GM13976 (cell line): Measurements from ENCODE around the gene TRAPPC5.

Source experiments
- DNase-seq: peaks from one replicate; pipeline ENCODE4 v3.0.0; 2012; ENCODE audit warnings: low spot score
- in situ Hi-C: fragments of 300-500 bp; cut with MboI; formaldehyde crosslinking; loops from one replicate; pipeline ENCODE4 v1.12.0; 2022; ENCODE audit warnings: low sequenced_read_pairs, mixed read lengths, inconsistent platforms; ENCODE audit not compliant: unreplicated experiment
- TF ChIP-seq, protein P1 (sequence below): IDR thresholded peaks from 2 replicates; pipeline ENCODE4 v1.5.1; 2012; ENCODE audit warnings: borderline replicate concordance, mild to moderate bottlenecking; ENCODE audit not compliant: insufficient read depth; ENCODE audit errors: extremely low read depth, missing control alignments, control extremely low read depth

The TRAPPC5 gene

GRCh38 chr19:7672522-7672921, 8.1 kb upstream of the TRAPPC5 start:
- in situ Hi-C loops: loop anchor here (25.0 kb wide), 1 partner anchor 310 kb away; no protein-coding TSS in a partner anchor
- TF ChIP-seq, protein P1, sequence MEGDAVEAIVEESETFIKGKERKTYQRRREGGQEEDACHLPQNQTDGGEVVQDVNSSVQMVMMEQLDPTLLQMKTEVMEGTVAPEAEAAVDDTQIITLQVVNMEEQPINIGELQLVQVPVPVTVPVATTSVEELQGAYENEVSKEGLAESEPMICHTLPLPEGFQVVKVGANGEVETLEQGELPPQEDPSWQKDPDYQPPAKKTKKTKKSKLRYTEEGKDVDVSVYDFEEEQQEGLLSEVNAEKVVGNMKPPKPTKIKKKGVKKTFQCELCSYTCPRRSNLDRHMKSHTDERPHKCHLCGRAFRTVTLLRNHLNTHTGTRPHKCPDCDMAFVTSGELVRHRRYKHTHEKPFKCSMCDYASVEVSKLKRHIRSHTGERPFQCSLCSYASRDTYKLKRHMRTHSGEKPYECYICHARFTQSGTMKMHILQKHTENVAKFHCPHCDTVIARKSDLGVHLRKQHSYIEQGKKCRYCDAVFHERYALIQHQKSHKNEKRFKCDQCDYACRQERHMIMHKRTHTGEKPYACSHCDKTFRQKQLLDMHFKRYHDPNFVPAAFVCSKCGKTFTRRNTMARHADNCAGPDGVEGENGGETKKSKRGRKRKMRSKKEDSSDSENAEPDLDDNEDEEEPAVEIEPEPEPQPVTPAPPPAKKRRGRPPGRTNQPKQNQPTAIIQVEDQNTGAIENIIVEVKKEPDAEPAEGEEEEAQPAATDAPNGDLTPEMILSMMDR: no peak
- no peak for DNase-seq

DNA sequence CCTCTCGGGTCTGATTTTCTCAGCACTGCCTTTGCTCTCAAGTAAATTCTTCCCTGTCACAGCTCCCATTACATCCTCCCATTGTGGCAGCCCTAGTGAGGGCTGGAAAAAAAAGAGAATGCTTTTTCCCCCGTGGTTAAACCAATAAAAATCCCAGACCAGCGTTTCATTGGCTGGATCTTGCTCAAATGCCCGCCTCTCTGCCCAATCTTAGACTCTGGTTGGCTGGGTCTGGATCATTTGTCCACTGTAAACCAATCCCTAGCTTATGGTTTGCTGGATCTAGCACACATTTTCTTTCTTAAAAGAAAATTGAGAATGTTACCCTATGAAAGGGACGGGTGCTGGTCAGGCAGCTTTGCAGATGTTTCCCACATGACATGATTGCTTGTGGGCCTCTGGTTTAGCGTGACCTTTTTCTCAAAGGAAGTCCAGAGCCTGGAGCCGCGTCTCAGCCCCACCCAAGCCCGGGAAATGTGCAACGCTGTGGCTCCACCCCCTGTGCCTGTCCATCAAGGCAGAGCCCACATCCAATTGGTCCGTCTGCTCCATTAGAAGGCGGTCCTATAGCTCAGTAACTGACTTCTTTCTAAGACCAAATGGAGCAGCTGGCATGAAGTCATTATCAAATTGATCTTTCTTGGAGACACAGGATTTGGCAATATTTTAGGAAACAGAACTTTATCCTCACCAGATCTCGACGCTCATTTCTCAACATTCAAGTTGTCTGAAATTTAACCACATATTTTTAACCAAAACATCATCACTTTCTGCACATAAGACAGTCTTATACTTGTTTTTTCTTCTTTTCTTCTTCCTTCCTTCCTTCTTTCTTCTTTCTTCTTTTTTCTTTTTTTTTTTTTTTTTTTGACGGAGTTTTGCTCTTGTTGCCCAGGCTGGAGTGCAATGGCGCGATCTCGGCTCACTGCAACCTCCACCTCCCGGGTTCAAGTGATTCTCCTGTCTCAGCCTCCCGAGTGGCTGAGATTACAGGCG, 6.3 kb upstream of the TRAPPC5 start:
- peak; percentile 64 for DNase-seq
- TF ChIP-seq, protein P1: no peak
- in situ Hi-C loops: loop anchor here (25.0 kb wide), 1 partner anchor 312 kb away; no protein-coding TSS in a partner anchor

DNA sequence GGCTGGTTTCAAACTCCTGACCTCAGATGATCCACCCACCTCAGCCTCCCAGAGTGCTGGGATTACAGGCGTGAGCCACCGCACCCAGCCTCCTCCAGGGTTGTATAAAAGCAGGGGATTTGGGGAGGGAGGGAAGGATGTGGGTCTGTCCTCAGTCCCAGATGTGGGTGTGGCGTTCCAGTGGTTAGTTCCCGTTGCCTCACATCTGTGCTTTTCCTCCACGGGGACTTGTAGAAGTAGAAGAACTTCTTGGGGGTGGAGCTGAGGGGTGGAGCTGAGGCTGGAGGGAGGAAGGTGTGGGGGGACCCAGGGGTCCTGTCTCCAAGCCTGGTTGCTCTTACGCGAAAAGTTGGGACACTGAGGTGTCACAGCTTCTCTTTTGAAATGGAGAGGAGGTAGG, 4.3 kb upstream of the TRAPPC5 start:
- TF ChIP-seq, protein P1: no peak
- DNase-seq: no peak
- in situ Hi-C loops: no loop called here

DNA sequence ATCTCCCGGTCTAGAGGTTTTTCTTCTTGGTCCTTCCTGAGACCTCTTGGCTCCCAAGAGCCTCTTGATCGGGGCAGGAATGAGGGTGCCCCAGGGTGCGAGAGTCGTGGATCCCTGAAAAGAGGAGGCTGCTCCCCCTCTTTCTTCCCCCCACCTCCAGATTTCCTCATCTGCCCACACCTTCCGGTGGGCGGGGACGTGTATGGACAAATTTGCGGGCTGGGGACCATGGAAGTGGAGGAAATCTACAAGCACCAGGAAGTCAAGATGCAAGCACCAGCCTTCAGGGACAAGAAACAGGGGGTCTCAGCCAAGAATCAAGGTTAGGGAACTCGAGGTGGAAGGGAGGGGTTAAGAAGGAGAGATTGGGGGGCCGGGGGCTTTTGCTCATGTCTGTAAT, 3.8 kb upstream of the TRAPPC5 start, which contains the start of gene MCEMP1:
Gene MCEMP1, plus strand, starts transcription at position 237 of the 400 bp plus-strand sequence. Its CDS starts 31 bp downstream, at position 268.
- TF ChIP-seq, protein P1: no peak
- in situ Hi-C loops: no loop called here
- DNase-seq: no peak

GRCh38 chr19:7677669-7678311, 2.8 kb upstream of the TRAPPC5 start:
- no peak for DNase-seq
- in situ Hi-C loops: no loop called here
- TF ChIP-seq, protein P1: no peak

DNA sequence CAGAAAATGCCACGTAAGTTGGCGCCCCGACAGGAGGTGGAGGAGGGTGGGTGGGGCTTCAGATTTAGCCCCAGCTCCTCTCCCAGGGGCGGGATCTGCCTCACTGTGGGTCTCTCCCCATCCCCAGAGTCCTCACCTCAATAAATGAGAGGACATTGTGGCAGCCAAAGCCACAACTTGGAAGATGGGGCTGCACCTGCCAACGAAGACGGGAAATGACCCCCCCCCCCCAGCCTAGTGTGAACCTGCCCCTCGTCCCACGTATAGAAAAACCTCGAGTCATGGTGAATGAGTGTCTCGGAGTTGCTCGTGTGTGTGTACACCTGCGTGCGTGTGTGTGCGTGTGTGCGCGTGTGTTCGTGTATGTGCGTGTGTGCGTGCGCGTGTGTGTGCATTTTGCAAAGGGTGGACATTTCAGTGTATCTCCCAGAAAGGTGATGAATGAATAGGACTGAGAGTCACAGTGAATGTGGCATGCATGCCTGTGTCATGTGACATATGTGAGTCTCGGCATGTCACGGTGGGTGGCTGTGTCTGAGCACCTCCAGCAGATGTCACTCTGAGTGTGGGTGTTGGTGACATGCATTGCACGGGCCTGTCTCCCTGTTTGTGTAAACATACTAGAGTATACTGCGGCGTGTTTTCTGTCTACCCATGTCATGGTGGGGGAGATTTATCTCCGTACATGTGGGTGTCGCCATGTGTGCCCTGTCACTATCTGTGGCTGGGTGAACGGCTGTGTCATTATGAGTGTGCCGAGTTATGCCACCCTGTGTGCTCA, 1.5 kb upstream of the TRAPPC5 start:
- DNase-seq: peak; percentile 82
- in situ Hi-C loops: no loop called here
- TF ChIP-seq, protein P1: peak; percentile 63
